ENCODE measurements around the gene CLDN9. TPM values are rescaled to one million over a fixed set of nuclear protein-coding genes. Genes with fewer than 3 reads are reported as not detected.

The CLDN9 gene
- total and polyA plus RNA-seq, 9 of the 15 experiments (the other 6 are each of a cell fraction or from before 2014, with no cell fraction given): 0.12 to 0.44 (median 0.22) TPM; not detected in 4

- TF ChIP-seq HDAC3 (IDR thresholded peaks at IDR 0.05; ENCODE audit: borderline replicate concordance, partially characterized antibody) (no peak), NCOA2 (IDR thresholded peaks at IDR 0.05; ENCODE audit: partially characterized antibody in 2 of 2) (no peak), ZBTB2 (IDR thresholded peaks at IDR 0.05) (no peak), GTF2E2 (tag; IDR thresholded peaks at IDR 0.05) (no peak), TEAD2 (tag; IDR thresholded peaks at IDR 0.05) (no peak), DIDO1 (tag; IDR thresholded peaks at IDR 0.05; ENCODE audit: low read depth) (no peak), RREB1 (CRISPR knock-in tag; IDR thresholded peaks at IDR 0.05) (no peak), THAP7 (CRISPR knock-in tag; IDR thresholded peaks at IDR 0.05) (no peak), SOX6 (IDR thresholded peaks at IDR 0.05) (peak; percentile 49; the same call in 1 of the 2 replicates), ZNF253 (CRISPR knock-in tag; conservative IDR thresholded peaks at IDR 0.05) (no peak), HIVEP1 (CRISPR knock-in tag; IDR thresholded peaks at IDR 0.05) (no peak), ZFX (CRISPR knock-in tag; IDR thresholded peaks at IDR 0.05) (peak; percentile 30), AFF1 (IDR thresholded peaks at IDR 0.05; ENCODE audit: low read depth in 1 of 2, partially characterized antibody in 2 of 2) (no peak), ASH1L (IDR thresholded peaks at IDR 0.05; ENCODE audit: borderline replicate concordance, low read depth, partially characterized antibody) (no peak), ZNF384 (IDR thresholded peaks at IDR 0.05; ENCODE audit: low read depth, low read length) (no peak)
Observed at GRCh38 chr16:3015865-3016521, 3.3 kb downstream of the CLDN9 start (continued).
